OCI-LY7 (cell line): ENCODE measurements around the gene TMC2. TPM values are rescaled to one million over a fixed set of nuclear protein-coding genes. Genes with fewer than 3 reads are reported as not detected.

Experiments used
- BruUV-seq: library from RNA; stranded (reverse); fragments of 400-500 nt; replicated peaks from 2 replicates; lab custom pipeline; 2021; lab: Mats Ljungman, UMichigan
- CTCF ChIA-PET: fragments of 300-600 bp; sonication (Branson Sonifier 250); formaldehyde crosslinking; loops from one replicate; lab custom pipeline; 2022; ENCODE audit warnings: antibody characterized with exemption; ENCODE audit not compliant: unreplicated experiment; lab: Charles Lee
- POLR2A ChIA-PET: fragments of 300-600 bp; sonication (Branson Sonifier 250); formaldehyde crosslinking; loops from one replicate; lab custom pipeline; 2022; ENCODE audit warnings: antibody characterized with exemption; lab: Charles Lee
- DNase-seq: peaks from one replicate; pipeline ENCODE4 v3.0.0-alpha.2; 2015; ENCODE audit warnings: low spot score
- H2AFZ ChIP-seq: fragments of 200-600 bp; sonication (generic), shearing (Covaris generic); 2 replicates; pipeline ENCODE4 v1.6.1; 2014; ENCODE audit warnings: mild to moderate bottlenecking, antibody characterized with exemption, low read length, moderate library complexity
- H3K27ac ChIP-seq: fragments of 200-600 bp; sonication (generic); 2 replicates; pipeline ENCODE4 v1.5.1; 2014; ENCODE audit warnings: mixed run types, low read depth, mild to moderate bottlenecking, moderate library complexity, low read length, inconsistent platforms; ENCODE audit not compliant: poor library complexity, severe bottlenecking
- H3K36me3 ChIP-seq: fragments of 200-600 bp; sonication (generic); 2 replicates; pipeline ENCODE4 v1.6.1; 2014; ENCODE audit warnings: mild to moderate bottlenecking, antibody characterized with exemption, low read length, moderate library complexity, mixed read lengths; ENCODE audit not compliant: insufficient read depth
- H3K4me1 ChIP-seq: fragments of 200-600 bp; sonication (generic); 2 replicates; pipeline ENCODE4 v1.5.1; 2014; ENCODE audit warnings: mild to moderate bottlenecking, low read length; ENCODE audit not compliant: insufficient read depth, poor library complexity, severe bottlenecking
- H3K4me2 ChIP-seq: fragments of 200-600 bp; sonication (generic); 2 replicates; pipeline ENCODE4 v1.6.1; 2014; ENCODE audit warnings: mild to moderate bottlenecking, low read length
- H3K4me3 ChIP-seq: fragments of 200-600 bp; sonication (generic); 2 replicates; pipeline ENCODE4 v1.5.1; 2014; ENCODE audit warnings: mild to moderate bottlenecking, low read depth, low read length; ENCODE audit not compliant: poor library complexity, severe bottlenecking
- H3K79me2 ChIP-seq: fragments of 200-600 bp; sonication (generic); 2 replicates; pipeline ENCODE4 v1.6.1; 2016; ENCODE audit warnings: low read depth, mild to moderate bottlenecking, low read length, moderate library complexity, mixed read lengths; ENCODE audit not compliant: insufficient read depth
- H3K9me2 ChIP-seq: fragments of 200-600 bp; sonication (generic); 2 replicates; pipeline ENCODE4 v1.6.1; 2016; ENCODE audit warnings: mild to moderate bottlenecking, low read length, mixed read lengths; ENCODE audit not compliant: insufficient read depth
- H3K9me3 ChIP-seq: fragments of 200-600 bp; sonication (generic); 2 replicates; pipeline ENCODE4 v1.6.1; 2014; ENCODE audit warnings: mild to moderate bottlenecking, mixed run types, low read length, mixed read lengths
- H4K20me1 ChIP-seq: fragments of 200-600 bp; sonication (generic); 2 replicates; pipeline ENCODE4 v1.6.1; 2014; ENCODE audit warnings: mild to moderate bottlenecking, antibody characterized with exemption, low read length, moderate library complexity, mixed read lengths; ENCODE audit not compliant: insufficient read depth
- EZH2phosphoT487 ChIP-seq: fragments of 200-600 bp; sonication (generic); IDR thresholded peaks from 2 replicates; pipeline ENCODE4 v1.6.1; 2018; ENCODE audit warnings: low read depth, borderline replicate concordance, mild to moderate bottlenecking, mixed run types, antibody characterized with exemption, low read length, moderate library complexity, mixed read lengths
- intact Hi-C: fragments of 100-400 bp; cut with micrococcal nuclease; formaldehyde crosslinking; loops from one replicate; pipeline ENCODE4 v1.10.0; 2022; ENCODE audit not compliant: unreplicated experiment
- total RNA-seq, 2 experiments: library from RNA; depleted of rRNA in 1 of 2; stranded (reverse); fragments of >200 nt in 1 of 2; shearing (Covaris generic) in 1 of 2; gene quantifications; 2 replicates each; pipeline ENCODE4 v1.2.3, GENCODE V29; 2014 to 2022
- TF ChIP-seq, protein P1 (sequence below): fragments of 200-600 bp; sonication (generic); conservative IDR thresholded peaks from 2 replicates; pipeline ENCODE4 v1.5.1; 2014; ENCODE audit warnings: mild to moderate bottlenecking, antibody characterized with exemption, low read length, moderate library complexity, mixed read lengths

Gene TMC2
- total RNA-seq, 2 experiments from 2014 or later = not detected

DNA sequence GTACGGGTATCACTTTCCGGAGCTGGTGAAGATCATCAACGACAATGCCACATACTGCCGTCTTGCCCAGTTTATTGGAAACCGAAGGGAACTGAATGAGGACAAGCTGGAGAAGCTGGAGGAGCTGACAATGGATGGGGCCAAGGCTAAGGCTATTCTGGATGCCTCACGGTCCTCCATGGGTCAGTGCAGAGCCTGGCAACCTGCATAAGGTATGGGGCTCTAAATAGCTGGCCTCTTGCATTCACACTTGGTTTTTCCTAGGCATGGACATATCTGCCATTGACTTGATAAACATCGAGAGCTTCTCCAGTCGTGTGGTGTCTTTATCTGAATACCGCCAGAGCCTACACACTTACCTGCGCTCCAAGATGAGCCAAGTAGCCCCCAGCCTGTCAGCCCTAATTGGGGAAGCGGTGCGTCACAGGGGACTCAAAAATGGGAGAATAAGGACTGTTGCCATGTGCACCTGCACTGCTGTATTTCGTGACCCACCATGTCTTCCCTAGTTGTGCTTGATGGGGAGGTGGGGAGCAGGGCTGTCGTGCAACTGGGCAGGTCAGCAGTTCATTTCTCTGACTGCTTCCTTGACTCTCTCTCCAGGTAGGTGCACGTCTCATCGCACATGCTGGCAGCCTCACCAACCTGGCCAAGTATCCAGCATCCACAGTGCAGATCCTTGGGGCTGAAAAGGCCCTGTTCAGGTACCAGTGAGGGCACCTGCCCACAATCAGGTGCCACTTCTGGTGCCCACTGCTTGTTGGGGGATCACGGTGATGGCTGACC lies 119.2 kb downstream of the TMC2 start:
- POLR2A ChIA-PET = interaction anchor here (2.8 kb wide), 1 partner anchor 8 kb away, joined by 19 read pairs; the partner anchor contains the start of gene IDH3B
- intact Hi-C loops = loop anchor here (10.0 kb wide), 1 partner anchor 549 kb away; the partner anchor contains the start of genes DDRGK1 and ITPA

DNA sequence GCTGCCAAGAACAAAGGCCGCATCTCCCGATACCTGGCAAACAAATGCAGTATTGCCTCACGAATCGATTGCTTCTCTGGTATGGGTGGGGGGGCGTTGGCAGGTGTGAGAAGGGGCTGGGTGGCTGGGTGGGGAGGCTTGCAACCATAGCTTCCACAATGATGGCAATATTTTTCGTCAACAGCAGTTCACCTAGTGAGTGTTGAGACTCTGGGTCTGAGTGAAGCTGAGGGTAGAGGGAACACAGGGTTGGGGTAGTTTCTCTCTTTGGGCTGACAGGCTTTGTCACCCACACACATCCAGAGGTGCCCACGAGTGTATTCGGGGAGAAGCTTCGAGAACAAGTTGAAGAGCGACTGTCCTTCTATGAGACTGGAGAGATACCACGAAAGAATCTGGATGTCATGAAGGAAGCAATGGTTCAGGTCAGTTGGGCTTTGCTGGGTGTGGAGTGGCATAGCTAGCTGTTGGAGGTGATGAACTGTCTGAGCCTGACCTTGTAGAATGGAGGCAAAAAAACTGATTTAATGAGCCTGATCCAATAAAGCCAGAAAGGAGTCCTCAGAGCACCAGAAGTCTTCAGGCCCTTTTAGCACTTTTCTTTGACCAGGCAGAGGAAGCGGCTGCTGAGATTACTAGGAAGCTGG lies 120.2 kb downstream of the TMC2 start:
- CTCF ChIA-PET = no interaction called here
- no peak for DNase-seq

More for the DNA sequence above, 119.2 kb downstream of the TMC2 start:
- no peak overlapping the region for H3K4me3 ChIP-seq
- peak overlapping the region; percentile 98 for H3K4me2 ChIP-seq
- no peak for DNase-seq
- CTCF ChIA-PET = no interaction called here
- no peak overlapping the region for H3K27ac ChIP-seq
- no TSS peak for BruUV-seq
- H3K79me2 ChIP-seq = peaks cover 45% of the 10 kb centered on the region
- H4K20me1 ChIP-seq = peaks cover 42% of the 10 kb centered on the region
- TF ChIP-seq, protein P1, sequence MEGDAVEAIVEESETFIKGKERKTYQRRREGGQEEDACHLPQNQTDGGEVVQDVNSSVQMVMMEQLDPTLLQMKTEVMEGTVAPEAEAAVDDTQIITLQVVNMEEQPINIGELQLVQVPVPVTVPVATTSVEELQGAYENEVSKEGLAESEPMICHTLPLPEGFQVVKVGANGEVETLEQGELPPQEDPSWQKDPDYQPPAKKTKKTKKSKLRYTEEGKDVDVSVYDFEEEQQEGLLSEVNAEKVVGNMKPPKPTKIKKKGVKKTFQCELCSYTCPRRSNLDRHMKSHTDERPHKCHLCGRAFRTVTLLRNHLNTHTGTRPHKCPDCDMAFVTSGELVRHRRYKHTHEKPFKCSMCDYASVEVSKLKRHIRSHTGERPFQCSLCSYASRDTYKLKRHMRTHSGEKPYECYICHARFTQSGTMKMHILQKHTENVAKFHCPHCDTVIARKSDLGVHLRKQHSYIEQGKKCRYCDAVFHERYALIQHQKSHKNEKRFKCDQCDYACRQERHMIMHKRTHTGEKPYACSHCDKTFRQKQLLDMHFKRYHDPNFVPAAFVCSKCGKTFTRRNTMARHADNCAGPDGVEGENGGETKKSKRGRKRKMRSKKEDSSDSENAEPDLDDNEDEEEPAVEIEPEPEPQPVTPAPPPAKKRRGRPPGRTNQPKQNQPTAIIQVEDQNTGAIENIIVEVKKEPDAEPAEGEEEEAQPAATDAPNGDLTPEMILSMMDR = no peak
- TF ChIP-seq EZH2phosphoT487 = no peak
- H2AFZ ChIP-seq = no peak overlapping the region
- H3K4me1 ChIP-seq = peaks cover 27% of the 10 kb centered on the region
- no peaks in the 10 kb centered on the region for H3K9me3 ChIP-seq
- H3K36me3 ChIP-seq = peaks cover 79% of the 10 kb centered on the region
- H3K9me2 ChIP-seq = no peaks in the 10 kb centered on the region

More for the DNA sequence above, 120.2 kb downstream of the TMC2 start:
- Histone ChIP-seq H3K9me2 (no peaks in the 10 kb centered on the region), H3K27ac (no peak overlapping the region), H3K9me3 (no peaks in the 10 kb centered on the region), H2AFZ (no peak overlapping the region), H3K36me3 (peaks cover 90% of the 10 kb centered on the region), H3K4me3 (no peak overlapping the region), H4K20me1 (peaks cover 42% of the 10 kb centered on the region), H3K4me2 (no peak overlapping the region), H3K4me1 (peaks cover 20% of the 10 kb centered on the region), H3K79me2 (peaks cover 38% of the 10 kb centered on the region)
- POLR2A ChIA-PET = no interaction called here
- no TSS peak for BruUV-seq
- intact Hi-C loops = loop anchor here (10.0 kb wide), 1 partner anchor 548 kb away; the partner anchor contains the start of genes DDRGK1 and ITPA
- TF ChIP-seq, protein P1 = no peak
- no peak for TF ChIP-seq EZH2phosphoT487
